ENCODE results near the gene STAT5A.

Gene STAT5A

DNA sequence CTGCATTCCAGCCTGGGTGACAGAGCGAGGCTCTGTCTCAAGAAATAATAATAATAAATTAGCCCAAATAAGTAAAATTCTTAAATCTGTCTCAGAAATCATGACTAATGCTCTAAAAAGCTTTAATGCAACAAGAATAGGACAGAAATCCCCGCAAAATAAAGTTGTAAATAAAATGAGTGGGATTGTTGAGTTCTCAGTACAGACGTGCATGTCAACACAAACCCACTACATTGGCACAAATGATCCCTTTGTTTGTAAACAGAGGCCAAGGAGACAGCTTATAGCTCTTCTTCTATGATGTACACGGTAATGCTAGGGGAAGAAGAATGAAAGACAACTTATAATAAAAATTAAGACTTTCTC lies 18.1 kb upstream of the STAT5A start:
- no peak for DNase-seq

GRCh38 chr17:42270596-42270995 lies 17.7 kb upstream of the STAT5A start:
- no peak for DNase-seq

DNA sequence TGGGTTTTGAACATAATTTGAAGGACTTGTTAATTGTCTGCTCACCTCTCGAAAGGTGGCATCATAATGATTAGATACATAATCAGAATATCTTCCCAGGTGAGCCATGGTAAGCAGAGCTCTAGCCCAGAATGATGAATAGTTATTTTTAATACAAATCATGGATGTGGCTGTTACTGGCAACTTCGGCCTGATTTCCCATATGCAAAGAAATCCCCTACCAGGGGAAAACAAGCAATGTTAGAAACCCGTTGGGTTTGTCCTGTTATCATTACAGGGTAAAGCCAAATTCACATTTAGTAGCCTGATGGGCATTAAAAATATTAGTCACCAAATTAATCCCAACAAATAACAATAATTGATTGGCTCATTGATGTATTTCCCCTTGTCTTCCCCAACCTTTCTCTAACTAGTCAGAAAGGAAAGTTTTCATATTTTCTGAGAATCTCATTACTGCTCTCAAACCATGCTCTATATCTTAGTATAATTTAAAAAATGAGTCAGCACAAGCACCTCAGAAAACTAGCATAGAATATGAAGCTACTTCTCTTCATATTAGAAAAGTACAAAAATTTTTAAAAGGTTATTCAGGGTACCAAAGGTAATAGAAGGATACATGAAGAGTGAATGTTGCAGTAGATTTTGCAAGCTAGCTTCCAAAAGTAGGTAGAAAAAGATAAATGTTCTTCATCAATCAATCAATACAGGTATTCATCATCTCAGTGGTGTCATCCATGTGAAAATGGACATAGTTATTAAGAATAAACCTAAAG lies 17.1 kb upstream of the STAT5A start:
- no peak for DNase-seq

DNA sequence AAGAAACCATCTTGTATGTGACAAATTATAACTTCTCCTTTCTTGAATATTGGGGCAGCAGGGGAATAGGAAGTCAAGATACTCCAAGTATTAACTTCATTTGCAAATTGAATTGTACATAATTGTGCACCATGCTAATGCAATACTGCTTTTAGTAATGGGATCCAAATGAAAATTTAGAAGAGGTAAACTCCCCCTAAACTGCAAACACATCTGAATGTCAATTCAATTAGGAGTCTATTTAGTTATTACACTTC lies 16.6 kb upstream of the STAT5A start:
- DNase-seq = no peak

GRCh38 chr17:42272162-42272907 lies 16.0 kb upstream of the STAT5A start:
- DNase-seq = no peak

GRCh38 chr17:42273474-42274252 lies 14.6 kb upstream of the STAT5A start:
- DNase-seq = no peak

GRCh38 chr17:42274253-42274542 lies 14.1 kb upstream of the STAT5A start:
- DNase-seq = no peak

GRCh38 chr17:42274812-42275526 lies 13.3 kb upstream of the STAT5A start:
- no peak for DNase-seq

DNA sequence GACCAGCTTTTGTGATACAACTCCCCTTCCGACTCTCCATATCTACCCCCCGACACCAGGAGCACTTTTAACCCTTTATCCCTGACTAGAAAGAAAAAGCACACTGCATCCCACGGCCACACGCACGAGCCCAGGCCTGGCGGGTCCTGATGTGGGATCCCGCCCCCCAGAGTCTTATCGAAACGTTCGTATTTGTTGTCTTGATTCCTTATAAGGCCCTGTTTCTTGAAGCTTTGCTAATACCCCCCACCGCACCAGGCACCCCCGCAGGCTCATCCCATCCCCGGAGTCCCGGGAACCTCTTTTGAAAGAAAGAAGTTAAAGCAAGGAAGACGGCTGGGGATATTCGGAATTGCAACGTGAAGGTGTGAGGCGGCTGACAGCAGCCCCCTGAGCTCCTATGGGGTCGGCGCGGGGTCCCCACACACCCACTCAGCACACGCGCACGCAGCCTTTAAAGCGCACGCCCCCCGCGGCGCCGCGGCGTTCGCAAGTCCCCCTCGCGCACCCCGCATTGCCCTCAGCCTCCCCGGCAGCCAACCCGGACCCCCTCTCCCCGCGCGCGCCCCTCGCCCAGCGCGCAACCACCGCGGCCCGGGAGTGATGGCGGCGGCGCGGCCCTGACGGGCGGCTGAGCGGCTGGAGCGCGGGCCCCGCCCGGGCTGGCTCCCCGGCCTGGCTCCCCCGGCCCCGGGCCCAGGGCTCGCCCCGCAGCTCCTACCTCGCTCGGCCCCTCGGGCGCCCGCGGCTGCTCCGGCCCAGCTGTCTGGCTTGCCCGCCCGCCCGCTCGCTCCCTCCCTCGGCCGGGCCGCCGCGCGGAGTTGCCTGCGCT lies 12.6 kb upstream of the STAT5A start:
- no peak for DNase-seq

DNA sequence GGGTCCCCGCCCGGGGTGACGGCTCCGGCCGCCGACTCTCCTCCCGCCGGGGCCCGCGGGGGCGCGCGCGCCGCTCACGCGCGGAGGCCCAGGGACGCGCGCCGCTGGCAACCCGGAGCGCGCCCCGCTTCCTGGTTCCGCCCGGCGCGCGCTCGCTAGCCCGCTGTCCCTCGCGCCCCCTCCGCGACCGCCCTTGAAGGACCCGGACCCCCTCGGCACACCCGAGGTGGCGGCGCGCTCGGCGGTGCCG lies 12.0 kb upstream of the STAT5A start, which contains the start of gene STAT5B:
Gene STAT5B, minus strand, starts transcription at position 33 of the 250 bp plus-strand sequence. CDS start 44,264 bp downstream, outside the sequence.
- no peak for DNase-seq

DNA sequence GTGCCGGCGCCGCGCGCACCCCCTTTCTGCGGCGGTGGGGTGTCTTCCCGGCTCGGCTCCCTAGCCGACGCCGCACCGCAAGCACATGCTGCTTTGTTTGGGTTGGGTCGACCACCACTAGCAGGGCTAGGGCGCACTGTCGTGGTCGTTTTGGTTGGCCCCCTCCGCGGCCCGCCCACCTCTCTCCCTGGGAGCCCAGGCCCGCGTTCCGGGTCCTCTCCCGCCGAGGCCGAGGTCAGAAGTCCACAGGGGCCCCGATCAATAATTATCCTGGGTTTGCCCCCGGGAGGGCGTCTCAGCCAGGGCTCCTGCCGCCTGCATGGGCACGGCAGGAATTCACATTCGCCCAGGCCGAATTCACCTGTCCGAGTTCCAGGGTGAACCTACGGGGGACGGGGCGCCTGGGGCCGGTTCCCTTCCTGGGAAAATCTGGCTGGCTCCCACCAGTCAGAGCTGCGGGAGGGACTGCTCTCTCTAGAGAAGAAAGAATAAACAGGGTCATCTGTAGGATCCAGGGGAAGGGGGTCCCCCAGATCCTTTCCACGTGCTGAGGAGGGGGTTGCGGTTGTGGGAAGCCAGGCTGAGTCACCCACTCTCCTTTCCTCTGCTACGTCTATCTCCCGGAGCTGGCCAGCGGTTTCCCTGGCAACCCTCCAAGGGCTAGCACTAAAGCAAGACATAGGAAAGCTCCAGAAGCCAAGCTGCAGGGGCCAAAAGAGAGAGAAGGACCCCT lies 11.5 kb upstream of the STAT5A start:
- DNase-seq = no peak

DNA sequence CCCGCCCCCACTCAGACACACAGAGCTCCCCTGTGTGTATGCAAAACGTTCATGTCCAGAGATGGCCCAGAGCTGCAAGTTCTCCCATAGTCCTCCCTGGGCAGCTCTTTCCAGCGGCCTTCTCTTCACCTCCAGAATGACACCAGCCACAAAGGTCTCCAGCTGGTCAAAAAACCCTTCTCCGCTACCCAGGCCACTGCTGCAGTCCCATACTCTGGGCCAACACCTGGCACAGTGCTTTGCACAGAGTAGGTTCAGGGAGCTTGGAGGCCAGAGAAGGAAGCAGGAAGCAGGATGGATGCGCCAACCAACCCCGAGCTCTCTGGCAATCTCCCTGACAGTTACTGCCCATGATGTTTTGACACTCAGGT lies 11.0 kb upstream of the STAT5A start:
- no peak for DNase-seq

DNA sequence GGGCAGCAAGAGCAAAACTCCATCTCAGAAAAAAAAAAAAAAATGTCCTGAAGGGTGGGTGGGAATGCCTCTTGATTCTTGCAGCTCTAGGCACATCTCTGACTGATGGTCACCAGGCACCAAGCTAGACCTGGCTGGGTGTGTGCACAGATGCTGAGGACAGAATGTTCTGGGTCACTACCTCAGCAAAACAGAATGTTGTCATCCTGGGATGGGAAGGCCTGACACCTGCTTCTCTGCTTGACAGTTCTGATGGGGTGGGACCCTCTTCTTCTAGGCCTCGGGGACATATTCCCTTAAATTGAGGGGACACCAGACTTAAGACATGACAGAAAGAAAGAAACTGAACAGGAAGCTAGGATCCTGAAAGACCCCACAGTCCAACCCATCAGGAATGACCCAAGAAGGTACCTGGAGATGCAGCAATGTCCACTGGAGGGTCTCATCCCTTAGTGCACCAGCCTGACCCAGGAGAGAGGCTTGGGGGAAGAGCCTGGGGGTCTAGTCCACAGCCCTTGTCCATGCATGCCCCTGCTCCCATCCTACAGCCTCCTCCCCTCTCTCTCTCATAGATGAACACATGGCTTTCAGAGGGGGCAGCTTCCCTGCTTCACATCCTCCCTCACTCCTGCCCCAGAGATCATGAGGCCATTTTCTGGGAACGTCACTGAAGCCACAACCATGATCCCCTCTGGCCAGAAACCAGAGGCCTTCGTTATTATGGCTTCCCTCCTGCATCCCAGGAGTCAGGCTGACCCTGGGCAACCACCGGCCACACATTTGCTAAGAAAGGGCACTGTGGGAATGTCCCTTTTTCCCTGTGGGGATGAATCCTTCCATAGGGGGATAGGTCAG lies 8.3 kb upstream of the STAT5A start:
- DNase-seq = no peak

GRCh38 chr17:42281571-42282096 lies 6.7 kb upstream of the STAT5A start:
- DNase-seq = no peak

DNA sequence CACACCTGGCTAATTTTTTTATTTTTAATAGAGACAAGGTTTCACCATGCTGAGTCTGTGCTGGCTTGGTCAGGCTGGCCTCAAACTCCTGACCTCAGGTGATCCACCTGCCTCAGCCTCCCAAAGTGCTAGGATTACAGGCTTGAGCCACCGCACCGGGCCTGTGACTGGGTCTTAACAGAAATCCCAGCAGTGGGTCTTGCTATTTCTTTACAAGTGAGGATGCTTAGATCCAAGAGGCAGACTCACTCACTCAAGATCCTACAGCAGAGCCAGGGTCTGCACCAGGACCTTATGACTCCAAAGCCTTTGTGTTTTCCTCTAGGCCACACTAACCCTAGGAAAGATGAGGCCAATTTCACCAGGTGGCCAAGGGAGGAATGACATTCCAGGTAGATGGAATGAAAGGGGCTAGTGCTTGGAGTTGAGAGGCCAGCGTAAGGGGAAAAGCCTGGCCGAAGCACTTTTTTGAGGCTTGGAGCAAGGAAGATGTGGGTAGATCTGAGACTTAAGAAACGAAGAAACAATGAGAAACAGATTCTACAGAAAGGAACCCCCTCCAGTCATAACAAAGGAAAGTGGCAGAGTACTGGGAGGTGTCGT lies 5.7 kb upstream of the STAT5A start:
- DNase-seq = no peak

- DNase-seq = no peak
Measured at GRCh38 chr17:42283241-42284023, 4.9 kb upstream of the STAT5A start.

- no peak for DNase-seq
Measured at GRCh38 chr17:42284024-42284369, 4.3 kb upstream of the STAT5A start.

DNA sequence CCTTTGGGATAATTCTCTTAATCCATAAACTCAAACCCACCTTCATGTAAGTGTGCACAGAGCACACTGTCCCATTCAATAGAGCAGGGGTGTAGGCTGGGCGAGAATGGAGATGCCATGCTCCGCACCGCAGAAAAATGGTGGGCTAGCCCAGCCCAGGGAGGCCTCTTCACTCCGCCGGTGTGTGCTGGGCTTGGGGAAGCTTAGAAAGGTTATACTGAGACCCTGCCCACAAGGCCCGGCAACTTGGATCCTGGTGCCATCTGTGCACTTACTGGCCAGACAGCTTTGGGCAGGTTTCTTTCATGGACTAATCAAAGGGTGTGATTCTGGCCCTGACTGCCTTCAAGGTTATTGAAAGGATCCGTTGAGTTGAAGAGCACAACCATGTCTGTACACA lies 3.7 kb upstream of the STAT5A start:
- DNase-seq = no peak

DNA sequence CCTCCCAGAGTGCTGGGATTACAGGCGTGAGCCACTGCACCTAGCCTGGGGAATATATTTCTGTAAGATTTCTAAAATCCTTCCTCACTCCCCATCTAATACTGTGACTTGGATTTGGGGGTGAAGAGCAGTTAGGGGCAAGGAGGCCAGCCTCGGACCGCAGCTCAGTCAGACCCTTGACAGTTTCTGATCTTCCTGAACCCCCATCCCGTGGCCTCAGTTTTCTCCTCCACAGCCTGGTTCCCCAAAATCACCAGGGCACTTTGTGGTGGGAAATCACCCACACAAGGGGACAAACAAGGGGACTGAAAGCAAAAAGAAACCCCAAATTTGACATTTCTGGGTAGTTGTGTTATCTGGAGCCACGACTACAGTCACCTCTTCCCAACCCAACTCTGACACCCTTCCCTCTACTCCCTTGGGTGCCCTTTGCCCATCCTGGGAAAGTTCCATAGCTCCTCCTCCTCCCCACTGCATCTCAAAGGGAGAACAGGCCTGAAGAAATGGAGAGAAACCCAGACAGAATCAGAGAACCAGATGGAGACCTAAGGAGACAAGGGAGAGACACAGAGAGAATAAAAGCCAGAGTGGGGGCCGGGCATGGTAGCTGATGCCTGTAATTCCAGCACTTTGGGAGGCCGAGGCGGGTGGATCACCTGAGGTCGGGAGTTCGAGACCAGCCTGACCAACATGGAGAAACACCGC lies 2.8 kb upstream of the STAT5A start:
- DNase-seq = no peak

Data from SIG-M5 (cell line).